Calu3 (cell line): Measurements from ENCODE around the gene OR2T27. TPM values are rescaled to one million over a fixed set of nuclear protein-coding genes. Genes with fewer than 3 reads are reported as not detected.

ENCODE experiments used
- BruUV-seq: library from RNA; stranded (reverse); fragments of 400-500 nt; replicated peaks from 2 replicates; lab custom pipeline; 2021; lab: Mats Ljungman, UMichigan
- CTCF ChIA-PET: fragments of 300-600 bp; sonication (Branson Sonifier 250); formaldehyde crosslinking; loops from one replicate; lab custom pipeline; 2022; ENCODE audit warnings: antibody characterized with exemption; lab: Charles Lee
- DNase-seq: peaks from one replicate; pipeline ENCODE4 v3.0.0; 2022
- H3K27ac Mint-ChIP-seq: one replicate; pipeline ENCODE4 v1.8.0; 2022; ENCODE audit warnings: mixed read lengths; ENCODE audit not compliant: unreplicated experiment
- H3K27me3 Mint-ChIP-seq: one replicate; pipeline ENCODE4 v1.8.0; 2022; ENCODE audit warnings: mixed read lengths; ENCODE audit not compliant: unreplicated experiment
- H3K36me3 Mint-ChIP-seq: one replicate; pipeline ENCODE4 v1.8.0; 2022; ENCODE audit warnings: mild to moderate bottlenecking, moderate library complexity, mixed read lengths; ENCODE audit not compliant: insufficient read depth, unreplicated experiment
- H3K4me1 Mint-ChIP-seq: one replicate; pipeline ENCODE4 v1.8.0; 2022; ENCODE audit warnings: mild to moderate bottlenecking, low read depth, mixed read lengths; ENCODE audit not compliant: unreplicated experiment
- H3K4me3 Mint-ChIP-seq: one replicate; pipeline ENCODE4 v1.8.0; 2022; ENCODE audit warnings: mild to moderate bottlenecking, low read depth, moderate library complexity, mixed read lengths; ENCODE audit not compliant: unreplicated experiment
- H3K9me3 Mint-ChIP-seq: one replicate; pipeline ENCODE4 v1.8.0; 2022; ENCODE audit warnings: low read depth, mixed read lengths; ENCODE audit not compliant: unreplicated experiment
- intact Hi-C: fragments of 100-400 bp; cut with micrococcal nuclease; formaldehyde crosslinking; loops from one replicate; pipeline ENCODE4 v1.10.0; 2022; ENCODE audit not compliant: unreplicated experiment
- total RNA-seq: library from RNA; stranded (reverse); gene quantifications from 2 replicates; pipeline ENCODE4 v1.2.3, GENCODE V29; 2022
- TF ChIP-seq, protein P1 (sequence below): fragments of 200-600 bp; IDR thresholded peaks from one replicate; pipeline ENCODE4 v1.8.0; 2022; ENCODE audit warnings: antibody characterized with exemption; ENCODE audit not compliant: unreplicated experiment

OR2T27 gene
- total RNA-seq, 1 experiment from 2014 or later: not detected

DNA sequence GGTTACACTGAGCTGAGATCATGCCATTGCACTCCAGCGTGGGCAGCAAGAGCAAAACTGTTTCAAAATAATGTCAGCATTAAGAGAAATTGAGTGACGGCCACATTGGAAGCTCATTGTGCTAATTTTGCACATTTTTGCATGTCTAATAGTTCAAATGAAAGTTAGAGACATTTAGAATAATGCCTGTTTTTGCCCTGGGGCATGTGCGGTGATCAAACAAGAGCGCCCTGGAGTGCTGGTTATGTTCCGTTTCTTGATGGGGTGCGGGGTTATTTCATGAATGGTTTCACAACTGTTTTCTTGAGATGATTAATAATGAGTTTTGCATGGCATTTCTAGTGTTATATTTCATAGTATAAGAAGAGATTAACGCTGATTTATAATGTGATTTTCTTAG, 33.6 kb downstream of the OR2T27 start:
- Mint-ChIP-seq H3K9me3 (peaks cover 8% of the 10 kb centered on the region), H3K27ac (no peak overlapping the region), H3K36me3 (no peaks in the 10 kb centered on the region), H3K27me3 (no peaks in the 10 kb centered on the region), H3K4me1 (no peaks in the 10 kb centered on the region), H3K4me3 (no peak overlapping the region)
- CTCF ChIA-PET: no interaction called here
- TF ChIP-seq, protein P1, sequence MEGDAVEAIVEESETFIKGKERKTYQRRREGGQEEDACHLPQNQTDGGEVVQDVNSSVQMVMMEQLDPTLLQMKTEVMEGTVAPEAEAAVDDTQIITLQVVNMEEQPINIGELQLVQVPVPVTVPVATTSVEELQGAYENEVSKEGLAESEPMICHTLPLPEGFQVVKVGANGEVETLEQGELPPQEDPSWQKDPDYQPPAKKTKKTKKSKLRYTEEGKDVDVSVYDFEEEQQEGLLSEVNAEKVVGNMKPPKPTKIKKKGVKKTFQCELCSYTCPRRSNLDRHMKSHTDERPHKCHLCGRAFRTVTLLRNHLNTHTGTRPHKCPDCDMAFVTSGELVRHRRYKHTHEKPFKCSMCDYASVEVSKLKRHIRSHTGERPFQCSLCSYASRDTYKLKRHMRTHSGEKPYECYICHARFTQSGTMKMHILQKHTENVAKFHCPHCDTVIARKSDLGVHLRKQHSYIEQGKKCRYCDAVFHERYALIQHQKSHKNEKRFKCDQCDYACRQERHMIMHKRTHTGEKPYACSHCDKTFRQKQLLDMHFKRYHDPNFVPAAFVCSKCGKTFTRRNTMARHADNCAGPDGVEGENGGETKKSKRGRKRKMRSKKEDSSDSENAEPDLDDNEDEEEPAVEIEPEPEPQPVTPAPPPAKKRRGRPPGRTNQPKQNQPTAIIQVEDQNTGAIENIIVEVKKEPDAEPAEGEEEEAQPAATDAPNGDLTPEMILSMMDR: no peak
- BruUV-seq: no TSS peak
- DNase-seq: no peak
- intact Hi-C loops: loop anchor here (1.0 kb wide), 2 partner anchors 66 to 186 kb away; no protein-coding TSS in a partner anchor

DNA sequence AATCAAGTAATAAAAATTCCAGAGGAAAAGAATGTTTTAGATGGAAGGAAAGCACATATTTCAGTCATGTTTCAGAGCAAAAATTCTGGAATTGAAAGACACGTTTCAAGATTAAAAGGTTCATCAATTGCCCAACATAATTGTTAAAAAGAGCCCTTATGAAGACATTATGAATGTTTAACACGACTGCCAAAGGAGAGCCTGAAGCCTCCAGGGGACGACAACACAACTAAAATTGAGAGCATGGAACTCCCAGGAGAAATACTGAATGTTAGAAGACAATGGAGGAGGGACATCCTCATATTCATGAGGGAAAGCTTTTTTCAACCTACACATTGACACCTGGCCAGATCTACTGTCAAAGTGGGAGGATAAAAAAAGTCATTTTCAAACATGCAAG, 36.5 kb downstream of the OR2T27 start:
- intact Hi-C loops: no loop called here
- CTCF ChIA-PET: no interaction called here
- no TSS peak for BruUV-seq
- Mint-ChIP-seq H3K36me3 (no peaks in the 10 kb centered on the region), H3K27me3 (no peaks in the 10 kb centered on the region), H3K4me1 (no peaks in the 10 kb centered on the region), H3K4me3 (no peak overlapping the region), H3K9me3 (peaks cover 8% of the 10 kb centered on the region), H3K27ac (no peak overlapping the region)
- TF ChIP-seq, protein P1: no peak
- DNase-seq: peak; percentile 42

DNA sequence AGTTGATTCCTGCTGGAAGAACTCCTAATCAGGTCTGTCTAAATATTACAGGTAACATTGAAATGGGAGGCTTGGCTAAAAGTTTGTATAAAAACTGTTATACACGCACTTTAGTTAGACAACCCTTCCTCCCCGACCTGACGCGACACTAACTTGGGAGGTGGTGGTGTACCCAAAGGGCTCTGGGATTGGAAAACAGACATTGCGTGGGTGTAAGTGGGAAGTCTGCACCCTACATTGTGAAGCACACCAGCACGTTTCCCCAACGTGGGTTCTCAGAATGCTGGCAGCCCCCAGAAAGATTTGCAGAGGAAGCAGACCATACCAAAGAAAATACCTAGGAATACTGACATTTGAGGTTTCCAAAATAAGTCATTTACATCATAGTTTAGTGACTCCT, 37.2 kb downstream of the OR2T27 start:
- TF ChIP-seq, protein P1: no peak
- no peaks in the 10 kb centered on the region for H3K27me3 Mint-ChIP-seq
- BruUV-seq: no TSS peak
- H3K4me3 Mint-ChIP-seq: no peak overlapping the region
- DNase-seq: no peak
- intact Hi-C loops: no loop called here
- no peaks in the 10 kb centered on the region for H3K36me3 Mint-ChIP-seq
- no peak overlapping the region for H3K27ac Mint-ChIP-seq
- no peaks in the 10 kb centered on the region for H3K4me1 Mint-ChIP-seq
- CTCF ChIA-PET: no interaction called here
- H3K9me3 Mint-ChIP-seq: peaks cover 8% of the 10 kb centered on the region

DNA sequence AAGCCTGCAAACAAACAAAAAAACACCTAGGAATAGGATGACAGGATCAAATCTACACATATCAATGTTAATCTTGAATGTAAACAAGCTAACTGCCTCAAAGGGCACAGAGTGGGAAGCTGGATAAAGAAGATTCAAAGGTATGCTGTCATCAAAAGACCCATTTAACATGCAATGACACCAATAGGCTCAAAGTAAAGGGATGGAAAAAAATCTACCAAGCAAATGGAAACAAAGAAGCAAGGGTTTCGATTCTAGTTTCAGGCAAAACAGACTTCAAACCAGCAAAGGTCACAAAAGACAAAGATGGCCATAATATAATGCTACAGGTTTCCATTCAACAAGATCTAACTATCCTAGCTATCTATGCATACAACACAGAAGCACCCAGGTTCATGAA, 41.6 kb downstream of the OR2T27 start:
- intact Hi-C loops: no loop called here
- Mint-ChIP-seq H3K9me3 (peaks cover 9% of the 10 kb centered on the region), H3K27me3 (no peaks in the 10 kb centered on the region), H3K4me3 (no peak overlapping the region), H3K4me1 (no peaks in the 10 kb centered on the region), H3K27ac (no peak overlapping the region), H3K36me3 (no peaks in the 10 kb centered on the region)
- BruUV-seq: no TSS peak
- TF ChIP-seq, protein P1: no peak
- DNase-seq: no peak
- CTCF ChIA-PET: no interaction called here
